GM12891 (cell line): Measurements from ENCODE around the gene PRRG4.

Experiments used
- DNase-seq: peaks from one replicate; pipeline ENCODE4 v3.0.0; 2011; ENCODE audit warnings: low spot score; ENCODE audit not compliant: insufficient read length
- FAIRE-seq: peaks from 2 replicates; lab custom pipeline; 2011; peaks lifted over from hg19 to GRCh38; lab: Jason Lieb, UNC
- PAX5 ChIP-seq: IDR thresholded peaks from 2 replicates; pipeline ENCODE4 v1.6.1; 2011; ENCODE audit warnings: low read length, moderate library complexity, mild to moderate bottlenecking; ENCODE audit not compliant: insufficient read depth, severe bottlenecking
- POLR2A ChIP-seq: IDR thresholded peaks from 2 replicates; pipeline ENCODE4 v1.6.1; 2011; ENCODE audit warnings: low read depth, low read length, control low read depth
- POLR2AphosphoS5 ChIP-seq: IDR thresholded peaks from 2 replicates; pipeline ENCODE4 v1.6.1; 2011; ENCODE audit warnings: low read depth, low read length, control low read depth
- POU2F2 ChIP-seq: IDR thresholded peaks from 2 replicates; pipeline ENCODE4 v1.6.1; 2011; ENCODE audit warnings: low read depth, mild to moderate bottlenecking, control low read depth, low read length, moderate library complexity
- SPI1 ChIP-seq: IDR thresholded peaks from 2 replicates; pipeline ENCODE4 v1.6.1; 2011; ENCODE audit warnings: low read depth, low read length, control low read depth
- TAF1 ChIP-seq: IDR thresholded peaks from 2 replicates; pipeline ENCODE4 v1.6.1; 2011; ENCODE audit warnings: low read depth, low read length, control low read depth

Gene PRRG4

DNA sequence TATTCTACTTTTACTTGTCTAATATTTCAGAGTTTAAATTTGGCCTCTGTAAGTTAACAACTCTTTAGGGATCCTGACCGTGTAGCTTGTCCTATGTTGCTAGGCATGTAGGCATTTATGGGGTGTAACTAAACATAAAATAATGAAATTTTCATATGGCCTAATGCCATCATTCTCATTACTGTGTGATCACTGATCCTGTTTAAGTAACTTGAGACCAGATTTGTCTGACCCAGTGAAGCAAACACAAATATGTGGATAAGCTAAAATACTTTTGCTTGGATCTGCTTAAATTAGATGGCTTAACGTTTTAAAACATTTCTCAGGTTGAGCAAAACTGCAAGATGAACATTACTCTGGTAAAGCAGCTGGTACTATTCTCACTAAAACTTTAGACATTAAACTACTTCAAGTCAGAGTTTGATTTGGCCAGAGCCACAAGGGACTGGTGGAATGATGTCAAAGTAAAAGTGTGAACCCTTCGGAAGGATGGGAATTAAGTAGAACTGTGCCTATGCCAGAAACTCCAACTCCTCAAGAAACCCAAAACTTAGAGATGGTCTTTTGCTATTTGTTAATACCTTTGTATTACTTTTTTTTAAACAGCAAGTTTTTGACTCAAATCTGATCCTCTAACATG, 75.4 kb downstream of the PRRG4 start:
- no peak for FAIRE-seq
- DNase-seq: no peak
- no peak for TF ChIP-seq TAF1
- no peak for TF ChIP-seq SPI1
- no peak for TF ChIP-seq POLR2AphosphoS5
- TF ChIP-seq PAX5: no peak
- TF ChIP-seq POLR2A: no peak
- no peak for TF ChIP-seq POU2F2
